HPDE6-E6E7 (cell line): Measurements from ENCODE around the gene SLC6A6.
"Not testable (repeated sequence)": the region's sequence is repeated elsewhere in the genome, so short reads cannot be mapped to it uniquely, and the experiment has no call there.

Source experiments
- DNase-seq: peaks from one replicate; pipeline ENCODE4 v3.0.0; 2011; ENCODE audit warnings: missing footprints; ENCODE audit errors: extremely low spot score

The SLC6A6 gene

GRCh38 chr3:14437705-14438104 is 35.3 kb downstream of the SLC6A6 start:
- DNase-seq: not testable (repeated sequence)

DNA sequence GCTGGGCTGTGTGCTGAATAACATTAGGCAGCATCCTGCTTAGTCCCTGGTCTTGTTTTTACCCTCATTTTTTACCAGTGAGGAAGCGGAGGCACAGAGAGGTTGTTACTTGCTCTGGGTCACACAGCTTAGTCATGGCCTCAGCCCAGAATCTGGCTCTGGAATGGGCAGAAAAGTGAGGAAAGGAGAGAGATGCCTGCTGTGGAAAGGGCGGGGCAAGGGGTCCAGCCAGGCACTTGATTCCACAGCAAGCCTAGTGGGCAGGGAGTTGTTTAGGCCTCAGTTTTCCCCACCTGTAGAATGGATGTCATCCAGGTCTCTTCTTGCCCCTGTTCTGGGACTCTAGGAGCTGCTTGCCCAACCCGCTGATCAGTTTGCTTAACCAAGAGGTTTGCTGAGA is 35.9 kb downstream of the SLC6A6 start:
- no peak for DNase-seq

DNA sequence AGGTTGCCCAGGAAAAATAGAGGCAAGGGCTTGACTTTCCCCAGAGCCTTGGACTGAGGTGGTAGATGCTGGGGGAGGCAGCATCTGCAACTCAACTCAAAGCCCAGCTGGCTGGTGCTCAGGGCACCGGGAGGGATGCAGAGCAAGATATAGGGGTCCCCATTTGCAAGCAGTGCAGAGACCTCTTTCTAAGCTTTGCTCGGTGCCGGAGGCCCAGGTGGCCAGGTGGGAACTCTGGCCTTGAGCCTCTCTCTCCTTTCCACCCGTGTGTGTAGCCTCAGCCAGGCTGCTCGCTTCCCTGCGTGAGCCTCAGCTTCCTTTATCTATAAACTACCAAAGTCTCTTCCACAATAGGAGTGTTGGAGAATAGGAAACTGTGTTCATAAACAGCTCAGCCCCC is 36.5 kb downstream of the SLC6A6 start:
- no peak for DNase-seq

DNA sequence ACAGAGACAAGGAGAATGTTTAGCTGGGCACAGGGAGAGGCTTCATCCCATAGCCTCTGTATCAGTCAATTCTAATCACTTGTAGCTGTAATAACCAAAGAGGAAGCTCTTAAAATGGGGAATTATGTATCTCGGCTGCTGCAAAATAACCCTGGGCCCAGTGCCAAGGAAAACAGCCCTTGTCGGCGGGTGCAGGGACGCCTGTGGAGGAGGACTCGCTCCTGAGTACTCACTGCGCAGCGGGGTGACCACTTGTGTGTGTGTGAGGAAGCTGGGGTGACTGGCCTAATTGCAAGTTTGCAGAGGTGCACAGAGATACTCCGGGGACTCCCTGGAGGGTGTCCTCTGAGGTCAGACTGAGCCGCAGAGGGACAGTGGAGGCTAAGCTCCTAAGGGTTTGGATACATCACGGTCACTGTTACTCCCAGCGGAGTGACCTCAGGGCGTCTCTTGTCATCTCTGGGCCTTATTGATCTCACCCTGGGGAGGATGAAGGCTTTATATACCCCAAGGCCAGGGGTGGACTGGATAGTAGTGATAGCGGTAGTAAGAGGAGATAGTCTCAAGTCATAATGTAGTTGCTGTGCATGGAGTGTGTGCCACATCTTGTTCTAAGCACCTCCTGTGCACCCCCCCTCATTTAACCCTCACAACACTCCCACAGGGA is 37.2 kb downstream of the SLC6A6 start:
- no peak for DNase-seq

DNA sequence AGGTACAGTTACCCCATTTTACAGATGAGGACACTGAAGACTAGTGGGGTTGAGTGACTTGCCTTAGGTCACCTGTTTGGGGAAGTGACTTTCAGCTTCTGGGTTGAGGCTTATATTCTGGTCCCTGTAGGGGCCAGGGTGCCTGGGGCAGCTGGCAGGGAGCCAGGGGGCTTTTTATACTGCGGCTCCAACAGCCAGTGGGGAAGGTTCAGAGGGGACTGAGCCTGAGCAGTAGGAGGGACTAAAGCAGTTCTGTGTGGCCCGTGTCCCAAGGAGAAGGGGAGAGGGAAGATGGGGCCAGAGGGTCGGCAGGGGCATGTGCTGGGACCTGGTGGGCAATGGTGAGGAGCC is 37.7 kb downstream of the SLC6A6 start:
- DNase-seq: no peak

DNA sequence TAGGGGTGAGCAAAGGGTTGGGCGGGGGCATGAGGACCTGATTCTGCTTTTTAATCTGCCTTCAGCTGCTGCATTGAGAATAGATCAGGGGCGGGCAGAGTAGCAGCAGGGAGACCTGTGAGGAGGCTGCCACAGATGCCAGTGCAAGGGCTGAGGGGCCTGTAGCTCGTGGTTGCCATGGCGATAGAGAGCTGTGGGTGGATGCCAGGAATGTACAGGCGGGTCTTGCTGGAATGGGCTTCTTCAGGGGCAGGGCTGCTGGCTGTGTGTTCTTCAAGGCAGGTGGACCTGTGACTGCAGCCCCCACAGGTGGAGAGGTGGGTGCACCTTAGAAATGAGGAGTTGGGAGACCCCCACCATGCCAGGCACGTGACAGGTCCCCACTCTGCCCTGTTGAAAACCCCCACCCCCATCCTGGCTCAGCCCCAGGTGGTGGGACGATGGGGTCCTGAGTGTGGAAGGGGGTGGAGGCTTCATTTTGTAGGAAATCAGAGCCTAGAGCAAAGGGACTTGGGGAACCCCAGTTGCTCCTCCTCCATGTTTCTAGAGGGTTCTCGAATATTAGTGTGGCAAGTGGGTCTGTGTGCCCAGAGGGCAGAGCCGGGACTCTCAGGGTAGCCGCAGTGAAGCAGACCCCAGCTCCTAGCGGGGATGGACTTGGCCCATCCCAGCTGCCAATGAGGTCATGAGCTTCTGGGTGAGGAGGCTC is 38.3 kb downstream of the SLC6A6 start:
- DNase-seq: no peak

DNA sequence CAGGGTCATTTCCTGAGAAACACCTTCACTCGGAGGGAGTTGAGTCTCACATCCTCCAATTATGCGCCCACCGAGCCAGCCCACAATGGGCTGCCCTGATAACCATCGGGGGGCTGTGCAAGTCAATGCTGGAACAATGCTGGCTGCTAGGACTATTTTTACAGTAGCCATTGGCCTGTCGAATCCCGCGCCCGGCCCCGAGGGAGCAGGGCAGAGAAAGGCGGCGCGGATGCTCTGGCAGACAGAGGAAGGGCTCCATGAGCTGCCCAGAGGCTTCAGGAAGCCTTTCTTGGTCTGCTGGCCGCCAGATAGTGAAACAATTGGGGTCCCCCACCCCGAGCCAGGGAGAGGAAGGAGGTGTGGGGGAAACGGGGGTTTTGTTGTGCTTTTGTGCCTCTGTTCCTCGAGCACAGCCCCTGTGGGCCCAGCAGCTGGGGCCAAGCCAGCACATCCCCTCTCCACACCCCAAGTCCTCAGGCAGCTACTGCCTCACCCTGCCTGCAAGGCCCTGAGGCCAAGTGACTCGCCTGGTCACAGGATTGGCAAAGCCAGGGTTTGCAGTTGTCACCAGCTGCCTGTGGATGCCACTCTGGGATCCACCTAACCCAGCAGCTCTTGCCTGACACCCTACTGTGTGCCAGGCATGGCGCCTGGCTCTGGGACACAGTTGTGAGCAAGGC is 39.0 kb downstream of the SLC6A6 start:
- DNase-seq: no peak

GRCh38 chr3:14441920-14442300 is 39.5 kb downstream of the SLC6A6 start:
- DNase-seq: no peak

- DNase-seq: no peak
These were observed 42.0 kb downstream of the SLC6A6 start for GRCh38 chr3:14444380-14444779.

DNA sequence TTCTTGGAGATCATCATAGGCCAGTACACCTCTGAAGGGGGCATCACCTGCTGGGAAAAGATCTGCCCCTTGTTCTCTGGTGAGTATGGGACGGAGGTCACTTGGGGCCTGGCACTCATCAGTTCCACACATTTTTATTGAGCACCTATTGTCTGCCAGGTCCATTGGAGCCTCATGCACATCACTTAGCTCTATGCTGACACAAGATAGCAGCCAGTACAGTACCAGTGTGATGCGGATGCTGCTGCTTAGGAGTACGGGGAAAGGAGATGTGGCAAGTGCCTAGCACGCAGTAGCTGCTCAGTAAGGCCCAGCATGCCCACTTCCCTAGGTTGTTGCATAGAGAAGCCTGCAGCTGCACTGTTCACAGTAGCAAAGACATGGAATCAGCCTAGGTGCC is 43.4 kb downstream of the SLC6A6 start:
- no peak for DNase-seq

GRCh38 chr3:14446988-14447570 is 44.7 kb downstream of the SLC6A6 start:
- DNase-seq: no peak

GRCh38 chr3:14448063-14448462 is 45.7 kb downstream of the SLC6A6 start:
- DNase-seq: no peak

DNA sequence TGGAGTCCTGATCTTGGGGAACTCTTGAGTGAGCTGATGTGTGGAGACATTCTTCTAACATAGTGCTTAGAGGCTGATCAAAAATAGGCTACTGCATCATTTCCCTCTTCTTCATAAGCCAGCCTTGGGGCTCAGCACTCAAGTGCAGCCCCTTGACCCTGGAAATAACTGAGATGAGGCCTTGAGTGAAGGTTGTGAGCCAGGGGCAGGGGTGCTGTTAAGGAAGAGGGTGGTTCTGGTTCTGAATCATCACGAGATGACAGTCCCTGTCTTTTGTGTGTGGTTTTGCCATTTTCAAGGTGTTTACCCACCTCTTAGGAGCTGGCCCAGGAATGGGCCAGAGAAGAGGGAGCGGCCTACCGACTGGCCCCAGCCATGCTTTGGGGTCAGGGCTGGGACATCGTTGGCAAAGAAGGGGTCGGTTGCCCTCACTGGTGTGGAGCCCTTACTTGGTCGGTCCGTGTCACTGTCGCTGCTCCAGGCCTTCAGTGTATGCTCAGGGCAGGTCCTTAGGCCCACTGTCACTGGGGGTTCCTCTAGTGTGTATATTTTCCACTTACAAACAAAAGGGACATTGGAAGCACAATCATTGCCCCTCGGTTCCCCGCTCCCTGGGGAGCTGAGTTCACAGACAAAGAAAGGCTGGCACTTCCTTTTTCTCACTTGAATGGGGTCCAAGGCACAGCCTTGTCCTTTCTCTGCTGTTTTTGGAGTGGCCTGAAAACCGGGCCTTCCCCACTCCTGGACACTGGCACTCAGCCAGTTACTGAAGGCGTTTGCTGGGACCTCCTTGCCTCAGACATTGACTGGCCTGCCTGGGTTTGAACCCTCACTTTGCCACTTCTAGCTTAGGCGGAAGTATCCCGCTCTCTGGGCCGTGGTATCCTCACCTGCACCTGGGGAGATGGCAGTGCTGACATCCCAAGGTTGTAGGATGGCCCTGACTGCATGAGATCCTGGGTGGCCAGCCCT is 46.6 kb downstream of the SLC6A6 start:
- DNase-seq: no peak

GRCh38 chr3:14450506-14450905 is 48.1 kb downstream of the SLC6A6 start:
- no peak for DNase-seq

- no peak for DNase-seq
These were observed 48.7 kb downstream of the SLC6A6 start for GRCh38 chr3:14450922-14451606.

DNA sequence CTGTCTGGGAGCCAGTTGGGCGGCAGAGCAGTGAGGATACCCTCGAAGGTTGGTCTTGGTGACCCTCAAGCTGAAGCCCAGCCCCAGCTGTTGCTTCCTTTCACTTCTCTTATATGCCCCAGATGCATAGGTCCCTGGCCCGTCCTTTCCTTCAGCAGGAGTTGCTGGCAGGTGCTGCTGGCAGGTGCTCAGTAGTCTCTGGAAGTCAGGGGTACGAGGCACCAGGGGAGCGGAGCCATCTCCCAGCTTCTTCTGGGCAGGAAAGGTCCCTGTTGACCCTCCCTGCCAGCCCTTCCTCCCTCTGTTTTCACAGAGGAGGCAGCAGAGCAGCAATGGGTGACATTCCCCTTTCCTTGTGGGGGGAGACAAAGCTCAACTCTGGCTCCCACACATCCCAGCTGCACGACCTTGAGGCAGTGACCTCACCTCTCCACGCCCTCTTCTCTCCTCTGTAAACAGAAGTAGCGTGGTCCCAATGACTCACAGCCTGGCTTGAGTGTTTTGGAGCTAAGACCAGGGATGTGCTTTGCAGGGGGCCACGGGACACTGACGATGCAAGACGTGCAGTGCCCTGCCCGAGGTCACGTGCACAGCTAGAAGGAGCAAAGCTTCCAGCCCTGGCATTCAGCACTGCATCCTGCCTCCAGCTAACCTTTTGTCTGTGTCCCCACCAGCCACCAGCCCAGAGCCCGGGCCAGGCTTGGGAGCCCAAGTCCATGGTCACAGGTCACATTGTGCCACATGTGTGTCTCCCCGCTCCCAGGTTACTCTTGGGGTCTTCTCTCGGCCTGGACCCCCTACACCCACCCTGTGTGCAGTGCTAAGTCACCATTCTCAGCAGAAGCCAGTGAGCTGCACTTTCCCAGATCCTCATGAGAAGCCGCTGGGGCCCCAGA is 49.7 kb downstream of the SLC6A6 start:
- DNase-seq: no peak

GRCh38 chr3:14452740-14453710 is 50.6 kb downstream of the SLC6A6 start:
- no peak for DNase-seq

DNA sequence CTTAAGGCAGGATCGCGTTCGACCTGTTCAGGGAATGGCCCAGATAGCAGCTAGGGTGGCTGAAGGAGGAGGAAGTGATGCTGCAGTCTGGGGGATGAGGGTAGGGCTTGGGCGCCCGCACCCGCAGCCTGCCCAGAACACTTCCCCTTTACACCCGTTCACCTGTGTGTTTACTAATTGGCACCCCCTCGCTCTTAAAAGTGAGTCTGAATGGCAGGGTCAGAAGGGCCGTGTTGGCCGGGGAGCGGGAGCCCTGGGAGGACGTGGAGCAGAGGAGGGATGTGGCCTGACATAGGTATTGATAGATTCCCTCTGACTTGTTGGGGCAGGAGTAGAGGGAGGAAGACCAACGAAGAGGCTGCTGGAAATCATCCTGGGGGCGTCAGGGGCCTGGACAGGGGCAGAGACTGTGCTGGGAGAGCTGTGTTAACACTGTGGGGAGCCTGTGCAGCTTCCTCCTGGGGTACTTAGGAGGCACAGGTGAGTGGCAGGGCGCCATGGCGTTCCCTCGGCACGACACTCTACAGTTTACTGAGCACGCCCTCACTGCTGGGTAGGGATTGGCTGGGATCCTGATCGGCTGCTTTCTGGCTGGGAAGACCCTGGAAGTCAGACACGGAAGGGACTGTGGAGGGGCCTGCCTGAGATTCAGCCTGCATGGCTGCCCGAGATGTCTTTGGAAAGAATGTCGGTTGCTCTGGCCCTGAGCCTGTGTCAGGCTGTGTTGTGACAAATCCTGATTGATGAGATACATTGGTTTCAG is 51.7 kb downstream of the SLC6A6 start:
- DNase-seq: no peak
